Effector CD8-positive, alpha-beta T cell (primary cell): Measurements from ENCODE around the gene SLC5A5.
"Not testable (repeated sequence)": the region's sequence is repeated elsewhere in the genome, so short reads cannot be mapped to it uniquely, and the experiment has no call there.

ENCODE experiments used
- DNase-seq: peaks from one replicate; lab custom pipeline; 2025; lab: John Stamatoyannopoulos, UW

SLC5A5 gene

GRCh38 chr19:17919122-17919521 lies 47.4 kb downstream of the SLC5A5 start:
- not testable (repeated sequence) for DNase-seq

DNA sequence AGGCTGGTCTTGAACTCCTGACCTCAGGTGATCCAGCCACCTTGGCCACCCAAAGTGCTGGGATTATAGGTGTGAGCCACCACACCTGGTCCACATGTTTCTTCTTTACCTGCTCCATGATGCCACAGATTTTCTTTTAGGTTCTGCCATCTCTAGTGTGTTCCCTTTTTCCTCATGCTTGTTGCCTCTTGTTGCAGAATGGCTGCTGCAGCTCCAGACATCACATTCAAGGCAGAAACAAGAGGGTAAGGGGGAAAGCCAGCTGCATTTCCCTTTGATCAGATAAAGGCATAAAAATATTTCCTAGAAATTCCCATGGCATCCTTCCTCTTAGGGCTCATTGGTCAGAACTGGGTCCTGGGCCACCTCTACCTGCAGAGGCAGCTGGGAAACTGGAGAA lies 48.8 kb downstream of the SLC5A5 start:
- no peak for DNase-seq

DNA sequence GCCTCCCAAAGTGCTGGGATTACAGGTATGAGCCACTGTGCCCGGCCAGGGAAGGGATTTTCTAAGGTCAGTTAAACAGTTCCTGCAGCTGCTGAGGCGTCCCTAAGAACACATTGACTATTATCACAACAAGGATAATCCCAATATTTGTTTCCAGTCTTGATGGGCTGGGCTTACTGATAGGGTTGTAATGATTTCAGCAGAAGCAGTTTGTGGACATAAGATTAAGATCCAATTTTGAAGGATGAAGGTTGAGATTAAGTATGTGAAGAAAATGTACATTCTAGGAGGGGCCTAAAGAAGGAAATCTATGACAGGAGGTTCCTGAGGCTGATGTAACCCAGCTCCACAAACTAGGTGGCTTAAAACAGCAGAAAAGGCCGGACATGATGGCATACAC lies 50.4 kb downstream of the SLC5A5 start:
- DNase-seq = no peak

DNA sequence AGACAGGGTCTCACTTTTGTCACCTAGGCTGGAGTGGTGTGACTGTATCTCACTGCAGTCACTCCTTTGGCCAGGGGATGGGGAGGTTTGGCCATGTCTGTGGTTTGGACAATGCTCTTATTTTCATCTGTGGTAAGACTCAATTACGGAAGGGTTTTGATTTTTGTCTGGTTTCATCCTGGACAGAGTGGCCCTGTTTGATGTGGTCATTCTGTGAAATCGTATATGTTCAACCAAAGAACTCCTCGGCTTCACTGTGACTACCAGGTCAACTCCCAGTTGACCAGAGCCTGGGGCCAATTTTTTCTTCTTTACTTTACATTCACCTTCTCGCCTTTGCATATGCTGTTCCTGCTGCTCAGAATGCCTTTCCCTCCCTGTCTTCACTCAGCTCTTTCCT lies 54.3 kb downstream of the SLC5A5 start:
- DNase-seq = no peak

- DNase-seq = no peak
These were observed 57.3 kb downstream of the SLC5A5 start for GRCh38 chr19:17929056-17929455.

GRCh38 chr19:17931532-17932191 lies 59.9 kb downstream of the SLC5A5 start:
- DNase-seq = no peak

DNA sequence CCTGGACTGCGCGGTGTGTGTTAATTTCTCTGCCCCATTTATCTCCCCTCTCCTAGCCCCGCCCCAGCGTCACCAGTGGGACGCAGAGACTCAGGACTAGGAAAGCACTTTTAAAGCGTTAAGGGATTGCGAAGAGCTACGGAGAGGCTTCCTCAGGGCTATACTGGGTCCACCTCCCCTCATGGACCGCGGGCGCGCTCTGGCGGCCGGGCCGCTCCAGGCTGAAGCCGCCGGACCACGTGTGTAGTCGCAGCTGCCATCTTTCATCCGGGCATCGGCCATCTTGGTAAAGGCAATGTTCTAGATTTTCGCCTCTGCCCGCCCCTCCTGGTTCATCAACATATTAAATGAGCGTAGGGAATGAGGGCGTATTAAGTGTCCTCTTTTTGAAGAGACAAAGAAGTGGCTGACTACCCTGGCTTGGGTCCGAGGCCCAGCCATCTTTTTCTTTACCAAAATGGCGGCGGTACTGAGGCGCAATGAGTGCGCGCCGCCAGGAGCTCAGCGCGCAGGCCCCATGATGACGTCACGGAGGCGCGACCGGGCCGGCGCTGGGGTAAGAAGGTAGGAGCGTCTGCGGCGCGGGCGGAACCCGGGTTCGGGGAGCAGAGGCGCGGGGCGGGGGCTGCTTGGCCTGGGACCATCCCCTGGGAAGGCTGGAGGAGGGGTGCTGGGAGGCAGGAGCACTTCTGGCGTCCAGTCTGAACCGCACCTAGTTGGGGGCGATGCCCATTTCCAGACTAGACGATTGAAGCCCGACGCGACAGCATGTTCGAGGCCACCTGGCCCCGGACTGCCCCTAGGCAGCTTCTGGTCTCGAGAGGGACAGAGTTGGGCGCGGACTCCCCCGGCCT lies 61.0 kb downstream of the SLC5A5 start, which contains the start of gene CCDC124:
Gene CCDC124, plus strand, starts transcription at position 531 of the 854 bp plus-strand sequence. CDS start 3,406 bp downstream, outside the sequence.
- peak; percentile 82 for DNase-seq

GRCh38 chr19:17933414-17934129 lies 61.8 kb downstream of the SLC5A5 start:
- DNase-seq = no peak

- DNase-seq = no peak
These were observed 64.6 kb downstream of the SLC5A5 start for GRCh38 chr19:17936379-17936778.

DNA sequence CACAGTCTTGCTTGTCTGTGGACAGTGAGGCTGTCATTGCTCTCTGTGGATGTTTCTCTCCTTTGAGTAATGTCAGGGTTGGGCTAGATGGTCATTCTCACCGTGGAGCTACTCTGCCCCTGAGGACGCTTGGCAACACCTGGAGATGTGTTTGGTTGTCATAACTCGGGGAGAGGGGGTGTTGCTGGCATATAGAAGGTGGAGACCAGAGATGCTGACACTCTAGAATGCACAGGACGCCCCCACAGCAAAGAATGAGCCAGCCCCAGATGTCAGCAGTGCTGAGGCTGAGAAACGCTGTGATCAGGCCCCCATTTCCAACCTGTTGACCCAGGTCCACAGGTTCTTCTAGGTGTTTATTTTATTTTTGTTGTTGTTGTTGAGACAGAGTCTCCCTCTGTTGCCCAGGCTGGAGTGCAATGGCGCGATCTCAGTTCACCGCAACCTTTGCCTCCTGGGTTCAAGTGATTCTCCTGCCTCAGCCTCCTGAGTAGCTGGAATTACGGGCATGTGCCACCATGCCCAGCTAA lies 65.7 kb downstream of the SLC5A5 start:
- DNase-seq = no peak

DNA sequence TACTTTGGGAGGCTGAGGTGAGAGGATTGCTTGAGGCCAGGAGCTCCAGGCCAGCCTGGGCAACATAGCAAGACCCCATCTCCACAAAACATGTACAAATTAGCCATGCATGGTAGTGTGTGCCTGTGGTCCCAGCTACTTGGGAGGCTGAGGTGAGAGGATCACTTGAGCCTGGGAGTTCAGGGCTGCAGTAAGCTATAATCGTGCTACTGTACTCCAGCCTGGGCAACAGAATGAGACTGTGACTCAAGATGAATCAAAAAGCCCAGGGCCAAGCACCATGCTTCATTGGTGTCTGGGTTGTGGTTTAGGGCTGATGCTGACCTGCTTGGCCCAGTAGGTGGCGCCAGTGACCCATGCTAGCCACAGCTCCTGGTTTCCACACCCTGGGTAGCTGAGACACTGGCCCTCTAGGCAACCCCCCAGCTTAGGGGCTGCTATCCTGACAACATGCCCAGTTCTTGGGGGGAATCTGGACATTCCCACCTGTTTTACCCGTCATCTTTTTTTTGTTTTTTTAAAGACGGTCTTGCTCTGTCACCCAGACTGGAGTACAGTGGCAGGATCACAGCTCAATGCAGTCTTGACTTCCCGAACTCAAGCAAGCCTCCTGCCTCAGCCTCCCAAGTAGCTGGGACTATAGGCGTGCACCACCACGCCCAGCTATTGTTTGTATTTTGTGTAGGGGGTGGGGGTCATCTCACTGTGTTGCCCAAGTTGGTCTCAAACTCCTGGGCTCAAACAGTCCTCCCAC lies 66.5 kb downstream of the SLC5A5 start:
- peak; percentile 71 for DNase-seq

GRCh38 chr19:17942181-17942580 lies 70.4 kb downstream of the SLC5A5 start:
- no peak for DNase-seq

DNA sequence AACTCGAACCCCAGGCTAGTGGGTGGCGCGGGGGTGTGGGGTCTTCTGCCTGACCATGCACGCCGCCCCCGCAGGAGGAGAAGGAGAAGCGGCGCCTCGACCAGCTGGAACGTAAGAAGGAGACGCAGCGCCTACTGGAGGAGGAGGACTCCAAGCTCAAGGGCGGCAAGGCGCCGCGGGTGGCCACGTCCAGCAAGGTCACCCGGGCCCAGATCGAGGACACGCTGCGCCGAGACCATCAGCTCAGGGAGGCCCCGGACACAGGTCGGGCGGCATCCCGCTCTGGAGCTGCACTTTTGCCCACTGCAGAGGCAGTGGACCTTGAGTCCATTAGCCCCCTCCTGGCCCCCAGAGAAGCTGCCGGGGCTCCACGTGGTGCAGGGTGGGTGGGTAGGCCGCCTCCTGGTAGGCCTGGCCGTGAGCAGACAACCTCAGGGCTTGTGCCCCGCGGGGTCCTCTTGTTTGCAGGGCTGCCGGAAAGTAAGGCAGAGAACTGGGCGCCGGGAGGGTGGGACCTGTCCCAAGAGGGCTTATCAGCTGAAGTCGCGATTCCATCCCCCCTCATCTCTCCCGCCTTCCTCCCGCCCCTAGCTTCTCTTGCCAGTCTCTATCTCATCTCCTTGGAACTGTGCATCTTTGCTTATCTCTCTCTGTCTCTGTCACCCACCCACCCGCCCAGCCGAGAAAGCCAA lies 71.0 kb downstream of the SLC5A5 start:
- no peak for DNase-seq

DNA sequence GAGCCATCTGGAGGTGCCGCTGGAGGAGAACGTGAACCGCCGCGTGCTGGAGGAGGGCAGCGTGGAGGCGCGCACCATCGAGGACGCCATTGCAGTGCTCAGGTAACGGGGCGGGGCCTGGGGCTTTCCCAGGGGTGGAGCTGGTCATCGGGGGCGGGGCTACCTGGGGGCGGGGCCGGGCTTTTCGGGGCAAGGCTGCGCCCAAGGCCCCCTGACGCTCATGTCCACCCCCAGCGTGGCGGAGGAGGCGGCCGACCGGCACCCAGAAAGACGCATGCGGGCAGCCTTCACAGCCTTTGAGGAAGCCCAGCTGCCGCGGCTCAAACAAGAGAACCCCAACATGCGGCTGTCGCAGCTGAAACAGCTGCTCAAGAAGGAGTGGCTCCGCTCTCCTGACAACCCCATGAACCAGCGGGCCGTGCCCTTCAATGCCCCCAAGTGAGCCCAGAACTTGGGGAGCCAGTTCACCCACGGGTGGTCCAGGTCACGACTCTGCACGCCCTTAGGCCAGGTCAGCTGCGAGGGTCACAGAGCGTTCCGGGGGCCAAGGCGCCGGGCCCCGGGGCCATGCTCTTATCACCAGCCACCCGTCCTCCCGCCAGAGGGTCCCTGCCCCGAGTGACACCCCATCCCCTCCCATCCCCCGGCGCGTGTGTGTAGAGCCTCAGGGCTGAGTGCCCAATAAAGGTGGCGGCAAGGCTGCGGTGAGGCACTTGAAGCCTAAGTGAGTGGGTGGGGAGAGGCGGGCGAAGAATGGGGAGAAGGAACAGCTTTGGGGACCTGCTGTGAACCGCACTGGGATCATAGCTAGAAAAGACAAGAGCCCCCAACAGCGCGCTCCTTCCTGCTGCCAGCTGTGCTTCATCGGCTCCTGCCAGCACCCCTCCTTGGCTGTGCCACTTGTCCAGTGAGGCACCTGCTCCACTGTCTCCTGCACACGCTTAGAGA lies 71.8 kb downstream of the SLC5A5 start:
- no peak for DNase-seq

GRCh38 chr19:17944301-17944700 lies 72.6 kb downstream of the SLC5A5 start:
- no peak for DNase-seq
